GM19023 (cell line): ENCODE results near the gene ADNP.

Experiments used
- ATAC-seq: cut with Tn5 transposase; IDR thresholded peaks from one replicate; pipeline ENCODE4 v1.9.1; 2021; ENCODE audit warnings: mild to moderate bottlenecking, moderate library complexity; ENCODE audit not compliant: unreplicated experiment

ADNP gene

DNA sequence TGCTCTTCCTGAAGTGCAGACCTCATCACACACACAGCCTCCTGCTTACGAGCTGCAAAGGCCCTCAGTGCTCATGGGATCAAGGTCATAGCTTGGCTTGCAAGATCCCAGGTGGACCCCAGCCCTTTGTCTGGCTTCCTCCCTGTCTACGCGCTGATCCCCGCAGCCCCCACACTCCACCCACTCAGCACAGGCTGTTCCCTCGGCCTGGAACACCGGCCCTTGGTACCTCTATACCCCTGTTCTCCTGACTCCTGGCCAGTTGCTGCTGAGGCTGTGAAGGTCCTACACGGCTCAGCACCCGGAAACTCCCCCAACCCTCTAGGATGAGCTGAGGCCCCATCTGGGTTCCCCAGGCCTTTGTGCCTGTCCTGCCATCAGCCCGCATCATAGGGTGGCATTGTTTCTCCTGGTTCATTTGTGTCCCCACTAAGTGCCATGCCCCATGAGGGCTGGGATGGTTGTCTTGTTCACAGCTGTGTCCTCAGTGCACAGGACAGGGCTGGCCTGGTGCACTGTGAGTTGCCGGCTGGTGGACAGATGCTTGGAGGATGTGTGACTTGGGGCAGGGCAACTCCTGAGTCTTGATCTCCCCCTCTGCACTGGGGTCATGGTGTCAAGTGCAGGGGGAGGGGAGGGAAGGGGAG lies 57.0 kb downstream of the ADNP start:
- no peak for ATAC-seq

DNA sequence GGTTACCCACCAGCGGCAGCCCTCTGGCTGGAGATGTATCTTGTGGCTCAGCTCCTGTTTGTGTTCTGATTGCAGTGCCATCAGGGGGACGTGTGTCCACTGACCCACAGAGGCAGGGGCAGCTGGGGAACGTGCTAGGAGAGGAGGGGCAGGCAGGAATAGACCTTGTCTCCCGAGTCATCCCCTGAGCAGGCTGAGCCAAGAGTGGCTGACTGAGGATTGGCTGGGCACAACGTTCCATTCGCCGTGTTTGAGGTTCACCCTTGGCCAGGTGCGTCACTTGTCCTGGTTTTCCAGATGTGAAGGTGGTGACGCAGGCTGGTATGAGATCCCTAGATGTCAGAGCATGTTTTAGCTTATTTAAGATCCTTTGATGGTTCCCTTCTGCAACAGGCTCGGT lies 57.7 kb downstream of the ADNP start:
- no peak for ATAC-seq

DNA sequence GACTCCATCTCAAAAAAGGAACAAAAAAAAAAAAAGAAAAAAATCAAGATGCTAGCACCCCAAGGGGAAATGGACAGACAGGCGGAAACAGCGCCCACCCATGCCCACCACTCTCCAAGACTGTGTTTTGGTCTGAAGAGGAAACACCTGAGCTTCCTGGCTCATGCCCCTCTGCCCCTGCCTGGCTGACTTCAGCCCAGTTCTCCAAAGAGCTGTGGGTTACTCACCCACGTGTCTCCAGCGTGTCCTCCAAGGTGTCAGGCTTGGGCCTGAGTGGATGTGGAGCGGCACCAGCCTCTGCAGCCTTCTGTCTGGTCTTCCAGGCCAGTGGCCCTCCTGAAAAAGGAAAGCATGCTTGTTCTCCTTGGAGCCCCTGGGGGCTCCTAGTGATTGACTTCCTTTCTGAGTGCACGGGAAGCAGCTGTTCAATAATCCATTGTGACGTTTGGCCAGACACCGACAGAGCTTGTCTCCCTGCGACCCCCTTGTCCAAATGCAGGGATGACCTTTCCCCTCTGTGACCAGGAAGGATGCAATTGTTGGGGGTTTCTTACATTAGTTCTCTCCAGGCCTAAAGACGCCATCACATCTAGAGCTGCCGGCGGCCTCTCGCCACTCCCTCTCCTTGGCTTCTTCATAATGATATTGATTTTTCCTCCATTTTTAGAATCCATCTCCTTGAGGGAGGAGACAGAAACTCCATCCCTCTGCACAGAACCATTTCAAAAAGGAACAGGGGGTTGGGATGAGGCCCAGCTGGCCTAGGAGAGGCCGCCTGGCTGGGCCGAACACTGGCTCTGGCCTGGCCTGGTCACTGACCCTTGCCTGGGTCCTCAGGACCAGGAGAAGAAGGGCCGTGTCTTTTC lies 58.4 kb downstream of the ADNP start:
- ATAC-seq = no peak

DNA sequence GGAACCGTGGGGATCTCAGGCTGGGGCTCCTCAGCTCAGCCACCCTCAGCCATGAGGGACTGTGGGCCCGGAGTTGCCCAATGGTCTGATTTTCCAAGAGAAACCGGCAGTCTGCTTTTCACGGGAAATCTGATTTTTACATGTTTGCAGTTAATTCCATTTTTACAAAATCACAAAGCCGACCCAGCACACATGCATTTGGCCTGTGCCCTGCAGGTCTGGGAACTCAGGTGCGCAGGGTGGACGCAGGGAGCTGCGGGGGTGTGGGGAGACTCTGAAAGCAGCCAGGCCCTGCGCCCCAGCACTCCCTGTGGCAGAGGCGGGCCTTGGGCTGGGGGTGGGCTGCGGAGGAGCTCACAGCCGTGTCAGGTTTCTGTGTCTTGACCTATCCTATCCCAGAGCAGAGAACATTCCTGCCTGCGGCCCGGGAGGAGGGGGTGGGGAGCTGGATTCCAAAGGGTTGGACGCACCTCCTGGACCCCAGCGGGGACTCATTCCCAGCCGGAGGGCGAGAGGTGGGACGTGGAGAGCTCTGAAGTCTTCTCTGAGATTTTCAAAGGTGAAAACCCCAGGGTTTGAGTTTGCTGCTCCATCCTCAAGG lies 60.6 kb downstream of the ADNP start:
- ATAC-seq = no peak

DNA sequence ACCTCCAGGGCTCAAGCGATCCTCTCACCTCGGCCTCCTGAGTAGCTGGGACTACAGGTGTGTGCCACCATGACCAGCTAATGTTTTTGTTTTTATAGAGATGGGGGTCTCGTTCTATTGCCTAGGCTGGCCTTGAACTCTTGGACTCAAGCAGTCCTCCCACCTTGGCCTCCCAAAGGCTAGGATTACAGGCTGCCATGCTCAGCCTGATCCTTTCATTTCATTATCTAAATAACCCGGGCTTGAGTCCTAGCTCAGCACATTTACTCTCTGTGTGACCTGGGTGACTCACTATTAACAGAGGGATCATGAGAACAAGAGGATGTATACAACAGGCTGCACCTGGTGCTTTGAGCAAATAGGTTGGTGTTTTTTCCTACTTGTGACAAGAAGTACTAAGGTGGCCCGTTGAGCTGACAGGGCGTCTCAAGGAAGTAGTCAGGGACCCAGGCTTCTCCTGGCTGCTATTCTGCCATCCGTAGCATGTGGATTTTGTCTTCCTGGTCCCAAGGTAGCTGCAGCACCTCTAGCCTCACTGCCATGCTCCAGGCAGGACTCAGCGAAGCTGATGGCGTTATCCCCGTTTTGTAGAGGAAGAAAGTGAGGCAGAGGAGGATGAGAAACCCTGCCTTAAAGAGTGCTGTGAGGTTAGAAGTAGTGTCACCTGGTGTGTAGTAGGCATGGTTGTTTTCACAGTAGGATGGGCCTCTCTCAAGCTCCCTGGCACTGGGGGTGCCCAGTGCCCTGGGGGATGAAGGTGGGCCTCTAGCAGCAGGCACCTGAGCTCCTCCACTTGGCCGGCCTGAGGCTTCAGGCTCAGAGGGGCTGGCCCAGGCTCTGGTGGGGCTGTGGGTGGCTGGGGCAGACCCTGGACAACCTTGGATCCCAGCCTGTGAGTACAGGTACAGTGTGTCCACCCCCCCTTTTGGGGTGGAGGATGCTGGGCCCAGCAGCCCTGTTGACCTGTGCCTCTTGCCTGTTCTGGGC lies 62.4 kb downstream of the ADNP start:
- ATAC-seq = no peak

DNA sequence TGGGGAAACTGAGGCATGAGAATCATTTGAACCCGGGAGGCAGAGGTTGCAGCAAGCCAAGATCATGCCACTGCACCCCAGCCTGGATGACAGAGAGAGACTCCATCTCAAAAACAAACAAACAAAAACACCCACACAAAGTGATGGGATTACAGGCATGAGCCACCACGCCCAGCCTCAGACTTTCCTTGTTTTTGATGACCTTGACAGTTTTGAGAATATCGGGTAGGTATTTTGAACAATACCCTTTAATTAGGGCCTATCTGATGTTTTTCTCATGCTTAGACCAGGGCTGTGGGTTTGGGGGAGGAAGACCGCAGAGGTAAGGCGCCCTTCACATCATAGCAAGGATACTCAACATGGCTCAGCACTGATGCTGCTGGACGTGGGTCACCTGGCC lies 63.4 kb downstream of the ADNP start:
- no peak for ATAC-seq

DNA sequence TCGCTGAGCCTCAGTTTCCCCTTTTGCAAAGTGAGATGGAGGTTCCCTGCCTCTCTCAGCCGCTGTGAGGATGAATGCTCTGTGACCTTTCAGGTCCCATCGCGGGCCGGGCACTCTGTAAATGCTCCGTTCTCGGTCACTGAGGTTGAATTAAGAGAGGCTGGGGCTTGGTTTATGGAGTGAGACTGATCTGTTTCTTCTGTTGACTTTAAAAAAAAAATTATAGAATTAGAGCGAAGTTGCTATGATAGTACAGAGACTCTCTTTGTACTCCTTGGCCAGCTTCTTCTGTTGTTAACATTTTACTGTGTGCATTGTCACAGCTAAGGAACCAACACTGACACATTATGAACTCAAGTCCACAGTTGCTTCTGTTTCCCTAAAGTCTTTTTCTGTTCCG lies 64.4 kb downstream of the ADNP start:
- ATAC-seq = no peak

DNA sequence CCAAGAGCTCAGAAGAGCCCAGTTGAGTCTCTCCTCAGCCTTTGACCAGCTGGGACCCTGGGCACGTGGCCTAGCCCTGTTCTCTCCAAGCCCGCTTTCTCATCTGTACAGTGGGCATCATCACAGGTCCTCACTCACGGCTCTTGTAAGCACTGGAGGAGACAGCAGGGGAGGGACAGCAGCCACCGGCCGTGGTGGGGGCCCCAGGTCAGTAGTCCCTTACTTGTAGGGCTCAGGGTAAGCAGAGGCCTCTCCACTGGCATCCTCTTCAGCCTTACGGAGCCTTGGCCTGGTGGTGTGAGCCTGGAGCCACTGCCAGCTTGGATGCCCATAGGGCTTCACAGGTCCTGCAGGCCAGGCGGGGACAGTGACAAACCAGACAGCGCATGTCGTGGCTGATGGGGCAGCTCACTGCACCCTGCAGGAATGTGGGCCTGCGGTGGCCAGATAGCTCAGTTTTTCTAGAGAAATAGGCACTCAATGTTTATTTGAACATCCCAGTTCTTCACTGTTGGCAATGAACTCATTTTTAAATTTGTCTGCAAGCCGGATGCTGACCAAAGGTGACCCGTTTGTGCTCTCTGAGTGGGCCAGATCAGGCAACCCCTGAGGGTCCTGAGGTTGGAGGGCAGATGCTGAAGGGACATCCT lies 65.1 kb downstream of the ADNP start:
- no peak for ATAC-seq

DNA sequence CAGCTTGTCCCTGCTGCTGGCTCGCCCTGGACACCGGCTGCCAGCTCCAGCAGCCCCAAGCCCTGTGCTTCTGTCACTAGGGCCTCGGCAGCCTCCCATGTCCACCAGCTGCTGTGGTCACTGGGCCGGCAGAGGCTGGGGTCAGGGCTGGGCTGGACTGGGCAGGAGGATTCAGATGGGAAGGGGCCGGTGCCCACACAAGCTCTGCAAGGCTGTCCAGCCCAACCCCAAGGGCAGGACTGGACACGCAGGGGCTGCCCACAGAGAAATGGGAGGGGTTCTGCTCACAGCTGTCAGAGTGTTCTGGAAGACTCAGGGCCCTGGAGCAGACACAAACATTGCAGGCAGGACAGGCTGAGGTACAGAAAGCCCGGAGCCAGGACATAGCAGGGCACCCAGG lies 65.6 kb downstream of the ADNP start:
- no peak for ATAC-seq

DNA sequence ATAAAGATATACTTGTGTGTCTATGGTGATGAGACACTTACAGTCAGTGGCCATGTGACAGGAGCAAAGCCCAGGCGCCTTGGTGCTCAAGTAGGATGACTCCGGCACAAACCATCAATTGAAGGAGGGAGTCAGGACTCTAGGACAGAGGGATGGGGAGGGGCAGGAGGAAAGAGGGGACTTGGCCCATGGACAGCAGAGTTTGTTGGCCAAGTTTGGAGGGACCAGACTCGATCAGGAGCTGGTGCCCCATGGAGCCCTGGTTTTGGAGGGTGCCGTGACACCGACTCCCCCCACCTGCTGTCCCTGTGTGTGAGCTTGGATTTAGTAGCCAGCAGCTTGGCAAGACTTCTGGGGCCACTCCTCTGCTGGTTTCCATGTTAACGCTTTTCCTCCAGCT lies 66.1 kb downstream of the ADNP start:
- ATAC-seq = no peak

DNA sequence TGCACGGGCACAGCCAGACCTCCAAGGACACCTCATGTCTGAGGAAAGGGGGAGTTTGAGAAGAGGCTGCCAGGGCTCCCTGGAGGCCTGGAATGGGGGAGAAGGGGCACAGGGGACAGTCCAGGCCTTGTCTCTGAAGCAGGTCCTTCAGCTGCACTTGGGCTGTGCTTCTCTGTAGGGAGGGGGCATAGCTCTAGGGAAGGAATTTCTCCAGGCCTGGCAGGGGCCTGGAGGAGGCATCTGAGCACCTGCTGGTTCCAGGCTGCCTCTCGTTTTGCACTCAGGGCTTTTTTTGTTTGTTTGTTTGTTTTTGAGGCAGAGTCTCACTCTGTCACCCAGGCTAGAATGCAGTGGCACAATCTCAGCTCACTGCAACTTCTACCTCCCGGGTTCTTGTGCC lies 68.7 kb downstream of the ADNP start:
- no peak for ATAC-seq

DNA sequence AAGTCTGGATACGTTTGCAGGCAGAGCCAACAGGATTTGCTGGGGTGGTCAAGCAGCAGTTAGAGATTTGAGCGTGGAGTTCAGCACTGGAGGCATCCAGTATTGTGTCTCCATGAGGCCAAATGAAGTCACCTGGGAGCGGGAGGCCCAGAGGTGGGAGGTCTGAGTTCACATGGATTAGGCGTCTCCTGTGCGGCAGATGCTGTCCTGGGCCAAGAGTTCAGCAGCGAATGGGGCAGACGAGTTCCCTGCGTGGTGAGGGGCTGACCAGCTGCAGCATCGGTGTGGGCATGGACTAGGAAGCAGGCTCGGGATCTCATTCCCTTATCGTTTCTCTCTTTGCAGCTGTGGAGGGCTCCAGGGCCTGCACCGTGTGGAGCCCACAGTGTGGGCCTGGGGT lies 70.2 kb downstream of the ADNP start:
- no peak for ATAC-seq

DNA sequence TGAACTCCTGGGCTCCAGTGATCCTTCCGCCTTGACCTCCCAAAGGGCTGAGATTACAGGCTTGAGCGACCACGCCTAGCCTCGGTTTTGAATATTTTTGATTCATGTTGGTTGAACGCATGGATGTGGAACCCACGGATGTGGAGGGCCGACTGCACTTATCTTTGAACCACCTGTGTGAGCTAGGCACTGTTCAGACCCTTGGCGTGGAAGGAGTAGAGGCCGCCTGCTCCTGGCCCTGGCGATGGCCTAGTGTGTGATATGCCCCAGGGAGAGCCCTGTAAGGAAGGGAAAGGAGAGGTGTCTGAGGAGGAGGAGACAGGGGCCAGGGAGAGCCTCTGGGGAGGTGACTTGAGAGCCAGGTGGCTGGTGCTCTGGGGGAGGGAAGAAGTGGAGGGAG lies 72.1 kb downstream of the ADNP start:
- no peak for ATAC-seq

DNA sequence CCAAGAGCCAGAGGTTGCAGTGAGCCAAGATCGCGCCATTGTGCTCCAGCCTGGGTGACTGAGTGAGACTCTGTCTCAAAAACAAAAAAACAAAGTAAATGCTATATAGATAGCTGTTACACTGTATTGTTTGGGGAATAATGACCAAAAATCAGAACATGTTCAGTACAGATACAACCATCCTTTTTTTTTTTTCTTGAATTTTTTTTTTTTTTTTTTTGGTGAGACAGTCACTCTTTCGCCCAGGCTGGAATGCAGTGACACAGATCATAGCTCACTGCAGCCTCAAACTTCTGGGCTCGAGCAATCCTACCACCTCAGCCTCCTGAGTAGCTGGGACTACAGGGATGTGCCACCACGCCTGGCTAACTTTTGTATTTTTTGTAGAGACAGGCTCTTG lies 72.7 kb downstream of the ADNP start:
- no peak for ATAC-seq

DNA sequence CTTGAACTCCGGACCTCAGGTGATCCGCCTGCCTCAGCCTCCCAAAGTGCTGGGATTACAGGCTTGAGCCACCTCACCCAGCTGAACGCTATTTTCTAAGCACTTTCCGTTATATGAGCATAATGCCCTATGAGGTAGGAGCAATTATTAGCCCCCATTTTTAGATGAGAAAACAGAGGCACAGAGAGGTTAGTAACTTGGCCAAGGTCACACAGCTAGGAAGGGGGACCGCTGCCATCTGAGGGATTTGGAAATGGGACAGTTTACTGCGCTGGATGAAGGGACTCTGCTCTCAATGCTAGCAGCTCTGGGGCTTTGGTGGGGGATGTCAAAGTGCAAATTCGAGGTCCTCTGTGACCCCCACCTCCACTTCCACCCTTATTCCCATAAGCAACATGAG lies 73.9 kb downstream of the ADNP start:
- no peak for ATAC-seq

DNA sequence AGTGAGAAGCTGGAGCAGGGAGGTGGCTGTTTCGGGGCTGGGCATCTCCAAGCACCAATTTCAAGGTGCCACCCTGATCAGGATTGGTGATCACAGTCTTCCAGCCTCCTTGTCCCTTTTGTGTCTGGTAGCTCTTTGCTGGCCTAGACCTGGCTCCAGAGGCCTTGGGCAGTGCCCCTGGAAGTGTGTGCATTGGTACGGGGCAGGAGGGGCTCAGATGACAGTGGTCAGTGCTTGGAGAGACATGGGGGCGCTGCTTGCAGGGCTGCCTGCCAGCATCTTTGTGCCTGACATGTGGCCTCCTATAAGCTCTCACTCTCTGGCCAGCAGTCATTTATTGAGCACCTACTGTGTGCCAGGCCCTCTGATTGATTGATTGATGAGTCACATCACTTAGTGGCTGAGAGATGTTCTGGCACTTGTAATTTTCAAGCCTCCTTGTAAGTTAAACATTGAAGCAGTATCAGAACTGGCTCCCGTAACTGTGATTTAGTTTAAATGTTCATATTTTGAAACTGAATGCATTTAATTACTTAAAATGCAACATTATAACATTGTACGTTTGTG lies 74.7 kb downstream of the ADNP start:
- no peak for ATAC-seq

DNA sequence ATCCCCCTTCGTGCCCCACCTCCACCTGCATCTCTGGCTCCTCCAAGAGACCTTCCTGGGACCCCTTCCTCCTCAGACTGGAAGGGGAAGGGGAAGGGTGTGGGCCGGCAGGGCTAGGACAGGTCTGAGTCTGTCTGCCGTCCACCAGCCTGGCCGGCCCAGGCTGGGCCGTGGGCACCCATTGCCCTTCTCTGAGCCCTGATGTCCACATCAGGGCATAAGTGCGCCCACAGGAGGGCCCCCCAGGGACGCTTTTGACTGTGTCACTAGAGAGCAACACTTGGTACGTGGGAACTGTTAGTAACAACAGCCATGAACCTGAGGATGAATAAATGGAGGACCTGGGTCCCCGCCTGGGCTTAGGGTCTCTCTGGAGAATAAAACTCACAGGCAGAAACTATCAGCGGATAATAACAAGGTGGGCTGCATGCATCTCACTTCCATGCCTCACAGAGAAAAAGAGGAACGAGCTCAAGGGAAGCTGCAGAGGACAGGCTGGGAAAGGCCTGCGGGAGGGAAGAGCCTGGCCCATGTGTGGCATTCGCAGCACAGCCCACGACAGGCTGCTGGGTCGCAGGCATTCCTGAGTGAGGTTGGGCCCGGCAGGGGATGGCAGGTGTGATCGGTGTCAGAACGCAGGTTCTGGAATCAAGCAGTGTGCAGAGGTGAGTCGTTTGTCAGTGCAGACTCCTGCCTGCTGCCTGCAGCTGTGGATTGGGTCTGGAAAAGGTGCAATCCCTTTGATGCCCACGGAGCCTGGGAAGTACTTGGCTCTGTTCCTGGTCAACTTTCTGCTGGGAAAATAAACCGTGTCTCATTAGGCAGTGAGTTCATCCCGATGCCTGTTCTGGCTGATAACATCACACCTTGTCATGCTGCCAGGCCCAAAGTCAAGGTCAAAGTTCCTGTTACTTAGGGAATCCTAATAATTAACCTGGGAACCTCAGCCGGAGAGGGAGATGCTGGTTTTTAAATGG lies 75.5 kb downstream of the ADNP start:
- no peak for ATAC-seq

DNA sequence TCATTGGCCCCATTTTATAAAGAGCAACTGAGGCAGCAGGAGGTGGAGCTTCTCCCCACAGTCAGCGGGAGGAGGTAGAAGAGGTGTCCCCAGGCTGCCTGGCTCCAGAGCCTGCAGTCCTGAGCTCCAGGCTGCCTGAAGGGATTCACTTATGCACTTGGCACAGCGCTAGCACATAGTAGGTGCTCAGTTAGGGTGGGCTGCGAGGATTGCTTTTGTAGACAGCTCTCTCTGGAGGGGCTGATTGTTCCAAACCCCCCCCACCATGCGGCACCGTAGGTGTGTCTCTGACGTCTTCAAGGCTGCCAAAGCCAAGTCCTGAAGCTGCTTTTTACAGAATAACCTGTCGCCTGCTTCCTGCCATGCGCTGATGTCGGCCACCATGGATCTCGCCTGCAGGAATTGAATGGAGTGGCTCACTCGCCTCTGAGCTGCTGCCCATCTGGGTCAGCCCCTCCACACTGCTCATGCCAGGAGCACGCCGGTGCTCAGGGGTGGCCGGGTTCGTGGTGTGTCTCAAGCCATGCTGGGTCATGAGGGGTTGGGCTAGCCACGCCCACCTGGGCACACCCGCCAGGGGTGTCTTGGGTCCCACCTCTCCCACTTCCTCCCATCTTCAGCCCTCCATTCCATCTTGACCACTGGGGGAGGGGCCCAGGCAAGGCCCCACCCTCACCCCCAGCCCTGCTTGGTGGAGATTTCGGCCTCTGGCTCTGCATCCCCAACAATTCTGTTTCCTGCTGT lies 76.6 kb downstream of the ADNP start:
- no peak for ATAC-seq
